Colonic mucosa (tissue), 4 donors: ENCODE data around the gene MSI2. TPM values are rescaled to one million over a fixed set of nuclear protein-coding genes. Genes with fewer than 3 reads are reported as not detected.

ENCODE experiments used
- DNase-seq: peaks from one replicate; pipeline ENCODE4 v3.0.0-alpha.2; 2020
- H3K27ac ChIP-seq: fragments of 200-600 bp; one replicate; pipeline ENCODE4 v1.8.0; 2021
- H3K27me3 ChIP-seq: fragments of 200-600 bp; one replicate; pipeline ENCODE4 v1.8.0; 2021
- H3K36me3 ChIP-seq: fragments of 200-600 bp; one replicate; pipeline ENCODE4 v1.8.0; 2021
- H3K4me1 ChIP-seq: fragments of 200-600 bp; one replicate; pipeline ENCODE4 v1.8.0; 2021; ENCODE audit warnings: mild to moderate bottlenecking
- H3K4me3 ChIP-seq: fragments of 200-600 bp; one replicate; pipeline ENCODE4 v1.8.0; 2021
- H3K9ac ChIP-seq, 2 donors: one replicate each; pipeline ENCODE4 v1.7.0; 2013; ENCODE audit warnings: control low read depth in 2 of 2, low read depth in 2 of 2, low read length in 2 of 2
- H3K9me3 ChIP-seq: fragments of 200-600 bp; one replicate; pipeline ENCODE4 v1.8.0; 2021
- intact Hi-C: fragments of 100-400 bp; cut with DNase I; formaldehyde crosslinking; loops from one replicate; pipeline ENCODE4 v1.14.1; 2022
- total RNA-seq, 2 donors: library from RNA; stranded (reverse); fragmentation: NEBNext Ultra II Directional in 1 of 2; extraction: Animal tissue kit (Norgen Biotek cat#: 25700) in 1 of 2; gene quantifications; one replicate each; pipeline ENCODE4 v1.2.1, GENCODE V29; 2021
- TF ChIP-seq, protein P1 (sequence below): fragments of 200-600 bp; IDR thresholded peaks from one replicate; pipeline ENCODE4 v1.8.0; 2022; ENCODE audit warnings: antibody characterized with exemption, mild to moderate bottlenecking
- donor health status: healthy.
- donor health status: DM: no; HTN: no; CAD: no.
- donor health status: DM: no; HTN: no; CAD: no.

MSI2 gene
- total RNA-seq, 2 donors from 2014 or later: 61.6 to 75.4 TPM

DNA sequence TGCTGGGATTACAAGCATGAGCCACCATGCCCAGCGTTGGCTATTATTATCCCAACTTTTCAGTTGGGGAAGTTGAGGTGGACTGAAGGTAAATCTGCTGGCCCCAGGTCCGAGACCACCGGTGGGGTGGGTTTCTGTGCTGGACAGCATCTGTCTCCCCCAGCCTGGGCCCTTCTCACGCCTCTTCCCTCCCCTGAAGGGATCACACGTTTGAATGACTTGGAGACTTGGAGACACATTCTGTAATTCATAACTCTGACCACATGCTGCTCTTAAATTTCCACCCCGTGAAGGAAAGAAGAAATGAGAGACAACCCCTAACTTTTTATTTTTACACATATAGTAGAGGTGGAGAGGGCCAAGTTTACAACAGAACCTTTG lies 109.8 kb downstream of the MSI2 start:
- H3K4me3 ChIP-seq: no peak overlapping the region
- TF ChIP-seq, protein P1, sequence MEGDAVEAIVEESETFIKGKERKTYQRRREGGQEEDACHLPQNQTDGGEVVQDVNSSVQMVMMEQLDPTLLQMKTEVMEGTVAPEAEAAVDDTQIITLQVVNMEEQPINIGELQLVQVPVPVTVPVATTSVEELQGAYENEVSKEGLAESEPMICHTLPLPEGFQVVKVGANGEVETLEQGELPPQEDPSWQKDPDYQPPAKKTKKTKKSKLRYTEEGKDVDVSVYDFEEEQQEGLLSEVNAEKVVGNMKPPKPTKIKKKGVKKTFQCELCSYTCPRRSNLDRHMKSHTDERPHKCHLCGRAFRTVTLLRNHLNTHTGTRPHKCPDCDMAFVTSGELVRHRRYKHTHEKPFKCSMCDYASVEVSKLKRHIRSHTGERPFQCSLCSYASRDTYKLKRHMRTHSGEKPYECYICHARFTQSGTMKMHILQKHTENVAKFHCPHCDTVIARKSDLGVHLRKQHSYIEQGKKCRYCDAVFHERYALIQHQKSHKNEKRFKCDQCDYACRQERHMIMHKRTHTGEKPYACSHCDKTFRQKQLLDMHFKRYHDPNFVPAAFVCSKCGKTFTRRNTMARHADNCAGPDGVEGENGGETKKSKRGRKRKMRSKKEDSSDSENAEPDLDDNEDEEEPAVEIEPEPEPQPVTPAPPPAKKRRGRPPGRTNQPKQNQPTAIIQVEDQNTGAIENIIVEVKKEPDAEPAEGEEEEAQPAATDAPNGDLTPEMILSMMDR: no peak
- H3K27ac ChIP-seq: no peak overlapping the region
- DNase-seq: no peak
- no peaks in the 10 kb centered on the region for H3K27me3 ChIP-seq
- no peaks in the 10 kb centered on the region for H3K4me1 ChIP-seq
- intact Hi-C loops: no loop called here
- H3K9ac ChIP-seq: no peak overlapping the region
- H3K9me3 ChIP-seq: no peaks in the 10 kb centered on the region
- H3K36me3 ChIP-seq: no peaks in the 10 kb centered on the region

GRCh38 chr17:57366558-57367351 lies 110.4 kb downstream of the MSI2 start:
- Histone ChIP-seq H3K4me3 (no peak overlapping the region), H3K27ac (no peak overlapping the region), H3K9ac (no peak overlapping the region), H3K4me1 (peaks cover under 1% of the 10 kb centered on the region), H3K9me3 (no peaks in the 10 kb centered on the region), H3K36me3 (no peaks in the 10 kb centered on the region), H3K27me3 (no peaks in the 10 kb centered on the region)
- intact Hi-C loops: no loop called here
- TF ChIP-seq, protein P1: no peak
- DNase-seq: no peak

DNA sequence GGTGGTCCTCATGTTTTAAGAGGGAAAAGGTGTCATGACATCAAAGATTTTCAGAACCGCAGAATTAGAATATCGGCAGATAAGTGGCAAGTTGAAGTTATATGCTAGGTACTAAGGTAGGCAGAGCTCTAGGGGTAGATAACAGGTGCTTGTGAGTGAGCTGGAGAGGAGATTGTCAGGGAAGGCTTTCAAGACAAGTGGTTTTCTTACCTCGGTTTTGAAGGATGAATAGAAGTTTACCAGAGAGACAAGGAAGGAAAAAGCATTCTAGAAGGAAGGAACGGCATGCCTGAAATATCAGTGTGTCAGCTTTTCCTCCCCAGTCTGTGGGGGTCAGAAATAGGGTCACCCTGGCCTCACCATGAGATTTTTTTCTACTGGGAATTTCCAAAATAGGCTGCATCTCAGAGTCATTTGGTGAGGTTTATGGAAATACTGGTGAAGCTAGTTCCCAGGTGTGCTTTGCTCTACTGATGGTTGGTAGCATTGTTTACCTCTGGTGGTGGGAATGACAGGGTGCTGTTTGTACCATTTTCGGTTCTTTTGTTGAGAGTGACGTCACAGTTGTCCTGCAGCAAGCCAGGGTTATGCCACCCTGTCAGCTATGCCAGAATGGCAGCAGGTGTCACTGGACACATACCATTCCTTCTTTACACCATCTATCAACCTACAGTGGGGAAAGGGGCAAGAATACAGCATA lies 112.5 kb downstream of the MSI2 start:
- intact Hi-C loops: no loop called here
- peaks cover 3% of the 10 kb centered on the region for H3K4me1 ChIP-seq

DNA sequence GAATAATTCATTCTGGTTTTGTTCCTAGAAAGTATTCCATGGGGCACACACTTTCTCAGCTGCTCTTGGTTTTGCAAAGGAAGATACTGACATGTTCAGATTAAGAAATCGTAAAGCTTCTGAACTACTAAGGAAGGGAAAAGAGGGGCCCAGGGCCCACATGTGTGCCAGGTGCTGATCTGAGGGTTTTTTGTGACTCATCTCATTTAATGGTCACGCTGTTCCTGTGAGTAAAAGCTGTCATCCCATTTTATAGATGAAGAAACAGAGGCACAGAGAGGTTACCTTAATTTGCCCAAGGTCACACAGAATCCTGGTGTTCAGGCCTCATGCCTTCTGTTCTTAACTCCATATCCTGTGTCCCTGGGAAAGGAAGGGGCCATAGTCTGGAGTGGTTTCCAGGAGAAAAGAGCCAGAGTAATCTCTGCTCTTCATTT lies 113.2 kb downstream of the MSI2 start:
- TF ChIP-seq, protein P1: no peak
- no peaks in the 10 kb centered on the region for H3K27me3 ChIP-seq
- H3K4me1 ChIP-seq: peaks cover 3% of the 10 kb centered on the region
- no peak overlapping the region for H3K27ac ChIP-seq
- no peaks in the 10 kb centered on the region for H3K9me3 ChIP-seq
- intact Hi-C loops: no loop called here
- no peaks in the 10 kb centered on the region for H3K36me3 ChIP-seq
- no peak overlapping the region for H3K9ac ChIP-seq
- H3K4me3 ChIP-seq: no peak overlapping the region
- no peak for DNase-seq

More for the DNA sequence above, 112.5 kb downstream of the MSI2 start:
- TF ChIP-seq, protein P1: no peak
- Histone ChIP-seq H3K4me3 (no peak overlapping the region), H3K9ac (no peak overlapping the region), H3K27me3 (no peaks in the 10 kb centered on the region), H3K27ac (no peak overlapping the region), H3K36me3 (no peaks in the 10 kb centered on the region), H3K9me3 (no peaks in the 10 kb centered on the region)
- DNase-seq: no peak

DNA sequence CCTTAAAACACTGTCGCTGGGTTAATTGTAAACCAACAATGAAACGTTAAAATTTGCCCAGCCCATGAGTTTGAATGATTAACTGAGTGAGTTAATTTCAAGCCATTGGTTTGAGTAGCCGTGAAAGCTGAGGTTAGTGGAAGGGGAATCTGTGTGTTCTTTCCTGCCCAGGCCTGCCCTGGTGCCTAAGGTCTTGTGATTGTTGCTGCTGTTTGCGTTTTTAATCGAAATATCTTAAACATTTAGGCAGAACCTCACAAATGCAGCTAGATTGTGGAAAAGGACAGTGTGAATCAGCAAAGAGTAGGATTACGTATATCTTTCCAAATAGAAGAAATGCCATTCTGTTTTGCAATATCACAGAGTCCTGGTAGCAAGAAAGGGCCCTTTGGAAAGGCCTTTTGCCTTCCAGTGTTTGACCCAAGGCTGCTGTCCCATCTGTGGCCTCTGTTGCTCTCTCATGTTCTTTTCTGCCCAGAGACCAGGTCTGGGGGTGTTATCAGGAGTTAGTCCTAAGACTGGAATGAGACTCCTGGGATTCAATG lies 113.8 kb downstream of the MSI2 start:
- H3K27me3 ChIP-seq: no peaks in the 10 kb centered on the region
- H3K9ac ChIP-seq: no peak overlapping the region
- DNase-seq: no peak
- H3K27ac ChIP-seq: no peak overlapping the region
- intact Hi-C loops: no loop called here
- TF ChIP-seq, protein P1: no peak
- H3K4me3 ChIP-seq: no peak overlapping the region
- H3K36me3 ChIP-seq: no peaks in the 10 kb centered on the region
- H3K9me3 ChIP-seq: no peaks in the 10 kb centered on the region
- H3K4me1 ChIP-seq: peaks cover 3% of the 10 kb centered on the region
